ENCODE data around the gene PPM1E. TPM values are rescaled to one million over a fixed set of nuclear protein-coding genes. Genes with fewer than 3 reads are reported as not detected.

PPM1E gene
- polyA plus RNA-seq, 3 donors, result not detected

- H3K9me3 Mint-ChIP-seq, result no peaks in the 10 kb centered on the region
- no peak overlapping the region for H3K4me3 Mint-ChIP-seq
- no peak for TF ChIP-seq CTCF (IDR thresholded peaks at IDR 0.05)
- WGBS (ENCODE audit: insufficient coverage), result no CpG with 5 or more reads among the region's 1 CpG
- H3K9ac ChIP-seq (ENCODE audit: insufficient read depth, low read length, poor library complexity, severe bottlenecking), result no peak overlapping the region
- H3K4me2 ChIP-seq (replicated peaks; ENCODE audit: extremely low read depth, low read length, poor library complexity, severe bottlenecking), result no peak overlapping the region
- DNase-seq, result no peak
- H3K4me3 ChIP-seq (replicated peaks in 1 of 3; ENCODE audit: low read depth in 2 of 3, low read length in 3 of 3), result no peak overlapping the region
- no peak overlapping the region for H2AFZ ChIP-seq (ENCODE audit: insufficient read depth, low read depth, low read length, poor library complexity, severe bottlenecking)
- no peaks in the 10 kb centered on the region for H3K36me3 Mint-ChIP-seq
- H3K36me3 ChIP-seq (replicated peaks in 1 of 2; ENCODE audit: control insufficient read depth in 1 of 2, insufficient read depth in 2 of 2, low read length in 2 of 2), result no peaks in the 10 kb centered on the region
- H3K27ac ChIP-seq (ENCODE audit: low read depth in 1 of 2, low read length in 2 of 2), result no peak overlapping the region
- intact Hi-C loops (cut with micrococcal nuclease), result no loop called here
- no peaks in the 10 kb centered on the region for H3K9me3 ChIP-seq (replicated peaks in 1 of 2; ENCODE audit: control insufficient read depth in 1 of 2, insufficient read depth in 1 of 2, low read length in 2 of 2)
- no peaks in the 10 kb centered on the region for H3K4me1 ChIP-seq (ENCODE audit: control insufficient read depth in 1 of 2, insufficient read depth in 2 of 2, low read length in 2 of 2)
- H3K27me3 ChIP-seq (ENCODE audit: control insufficient read depth in 2 of 2, insufficient read depth in 2 of 2, low read length in 2 of 2), result no peaks in the 10 kb centered on the region
- H3K27me3 Mint-ChIP-seq (ENCODE audit: low read depth in 3 of 3), result peaks cover 5 to 19% (median 17%) of the 10 kb centered on the region in 3 donors
- no peaks in the 10 kb centered on the region for H4K20me1 ChIP-seq (ENCODE audit: insufficient read depth, low read length)
- H3K27ac Mint-ChIP-seq, result no peak overlapping the region
- no peaks in the 10 kb centered on the region for H3K4me1 Mint-ChIP-seq
- no peaks in the 10 kb centered on the region for H3K79me2 ChIP-seq (ENCODE audit: insufficient read depth, low read length)
These were observed 23.8 kb downstream of the PPM1E start for GRCh38 chr17:58779446-58779845.

GRCh38 chr17:58783380-58783779, 27.7 kb downstream of the PPM1E start:
- Mint-ChIP-seq H3K4me3 (no peak overlapping the region), H3K27ac (no peak overlapping the region), H3K4me1 (no peaks in the 10 kb centered on the region), H3K36me3 (no peaks in the 10 kb centered on the region), H3K9me3 (no peaks in the 10 kb centered on the region), H3K27me3 (ENCODE audit: low read depth in 3 of 3) (peaks cover 5 to 27% (median 16%) of the 10 kb centered on the region in 3 donors)
- H3K9ac ChIP-seq (ENCODE audit: insufficient read depth, low read length, poor library complexity, severe bottlenecking), result no peak overlapping the region
- H2AFZ ChIP-seq (ENCODE audit: insufficient read depth, low read depth, low read length, poor library complexity, severe bottlenecking), result no peak overlapping the region
- intact Hi-C loops (cut with micrococcal nuclease), result no loop called here
- no peak overlapping the region for H3K4me3 ChIP-seq (replicated peaks in 1 of 3; ENCODE audit: low read depth in 2 of 3, low read length in 3 of 3)
- no peaks in the 10 kb centered on the region for H3K9me3 ChIP-seq (replicated peaks in 1 of 2; ENCODE audit: control insufficient read depth in 1 of 2, insufficient read depth in 1 of 2, low read length in 2 of 2)
- no CpG with 5 or more reads among the region's 4 CpGs for WGBS (ENCODE audit: insufficient coverage)
- TF ChIP-seq CTCF (IDR thresholded peaks at IDR 0.05), result no peak
- no peaks in the 10 kb centered on the region for H4K20me1 ChIP-seq (ENCODE audit: insufficient read depth, low read length)
- H3K4me2 ChIP-seq (replicated peaks; ENCODE audit: extremely low read depth, low read length, poor library complexity, severe bottlenecking), result no peak overlapping the region
- H3K36me3 ChIP-seq (replicated peaks in 1 of 2; ENCODE audit: control insufficient read depth in 1 of 2, insufficient read depth in 2 of 2, low read length in 2 of 2), result no peaks in the 10 kb centered on the region
- H3K79me2 ChIP-seq (ENCODE audit: insufficient read depth, low read length), result no peaks in the 10 kb centered on the region
- H3K27me3 ChIP-seq (ENCODE audit: control insufficient read depth in 2 of 2, insufficient read depth in 2 of 2, low read length in 2 of 2), result peaks cover 0 to 2% of the 10 kb centered on the region in 2 donors
- no peak overlapping the region for H3K27ac ChIP-seq (ENCODE audit: low read depth in 1 of 2, low read length in 2 of 2)
- DNase-seq, result no peak
- no peaks in the 10 kb centered on the region for H3K4me1 ChIP-seq (ENCODE audit: control insufficient read depth in 1 of 2, insufficient read depth in 2 of 2, low read length in 2 of 2)

All from CD14-positive monocyte (primary cell).